GM12892 (cell line): ENCODE data around the gene ATP6V0C.

Experiments
- POLR2A ChIP-seq: IDR thresholded peaks from 2 replicates; pipeline ENCODE4 v1.6.1; 2011; ENCODE audit warnings: low read depth, low read length, control low read depth
- TAF1 ChIP-seq: IDR thresholded peaks from 2 replicates; pipeline ENCODE4 v1.6.1; 2011; ENCODE audit warnings: low read depth, mild to moderate bottlenecking, control low read depth, low read length, borderline replicate concordance

DNA sequence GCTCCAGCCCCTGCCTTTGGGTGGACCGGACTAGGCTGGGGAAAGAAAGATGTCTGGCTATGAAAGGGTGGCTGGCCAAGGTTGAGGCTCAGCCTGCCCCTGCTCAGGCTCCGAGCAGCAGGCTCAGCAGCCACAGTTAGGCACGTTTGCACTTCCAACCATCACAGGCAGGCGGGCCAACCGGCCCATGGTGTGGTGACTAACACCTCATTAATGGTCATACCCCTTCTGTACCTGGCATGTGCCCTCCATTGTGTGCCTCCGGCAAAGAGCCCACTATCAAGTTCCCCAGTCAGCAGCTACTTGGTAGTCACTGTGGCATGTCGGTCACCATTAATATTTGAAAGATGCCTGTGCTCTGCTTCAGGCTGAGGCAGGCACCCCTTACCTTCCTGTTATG is 32.1 kb upstream of the ATP6V0C start:
- TF ChIP-seq POLR2A (no peak), TAF1 (no peak)
